Gastroesophageal sphincter (tissue), 4 donors: ENCODE measurements around the gene SLC10A6. TPM values are rescaled to one million over a fixed set of nuclear protein-coding genes. Genes with fewer than 3 reads are reported as not detected.

Experiments used
- ATAC-seq: fragments of 150-250 bp; one replicate; pipeline ENCODE4 v1.9.1; 2016; ENCODE audit warnings: mild to moderate bottlenecking, moderate library complexity
- H3K27ac ChIP-seq, 4 donors: fragments of 200-600 bp; sonication (generic) in 3 of 4; 1 replicate in 3 of 4; 2 replicates in 1 of 4; pipeline ENCODE4 v1.5.1; 2016 to 2019
- H3K27me3 ChIP-seq: fragments of 200-600 bp; sonication (generic); one replicate; pipeline ENCODE4 v1.5.1; 2019
- H3K36me3 ChIP-seq, 2 donors: fragments of 200-600 bp; sonication (generic); one replicate each; pipeline ENCODE4 v1.5.1; 2019; ENCODE audit warnings: control low read depth in 1 of 2
- H3K4me1 ChIP-seq, 3 donors: fragments of 200-600 bp; sonication (generic); 1 replicate in 2 of 3; 2 replicates in 1 of 3; pipeline ENCODE4 v1.5.1; 2016 to 2019; ENCODE audit warnings: control low read depth in 2 of 3
- H3K4me3 ChIP-seq, 2 donors: fragments of 200-600 bp; sonication (generic); one replicate each; pipeline ENCODE4 v1.5.1; 2019; ENCODE audit warnings: mild to moderate bottlenecking in 1 of 2, moderate library complexity in 1 of 2
- H3K9me3 ChIP-seq, 3 donors: fragments of 200-600 bp; sonication (generic); one replicate each; pipeline ENCODE4 v1.5.1; 2017 to 2019; ENCODE audit warnings: control low read depth in 2 of 3
- CTCF ChIP-seq, 4 experiments: fragments of 200-600 bp in 2 of 4; fragments of 450-650 bp in 2 of 4; sonication (generic) in 1 of 4; IDR thresholded peaks; one replicate each; pipeline ENCODE4 v1.5.1; 2017 to 2019; ENCODE audit warnings: antibody characterized with exemption in 4 of 4, mild to moderate bottlenecking in 2 of 4, moderate library complexity in 2 of 4
- EP300 ChIP-seq: sonication (generic); formaldehyde crosslinking; IDR thresholded peaks from one replicate; pipeline ENCODE4 v1.6.1; 2017; ENCODE audit warnings: antibody characterized with exemption, mild to moderate bottlenecking
- POLR2A ChIP-seq, 2 donors: fragments of 450-650 bp; IDR thresholded peaks; one replicate each; pipeline ENCODE4 v1.6.1; 2017; ENCODE audit warnings: antibody characterized with exemption in 2 of 2, mild to moderate bottlenecking in 2 of 2, moderate library complexity in 1 of 2
- POLR2AphosphoS5 ChIP-seq: sonication (generic); formaldehyde crosslinking; IDR thresholded peaks from one replicate; pipeline ENCODE4 v1.6.1; 2017; ENCODE audit warnings: antibody characterized with exemption
- WGBS, 2 donors: methylation state at CpG; one replicate each; pipeline ENCODE4 v1.1.5; 2018; ENCODE audit warnings: low coverage in 1 of 2; 5-methylcytosine and 5-hydroxymethylcytosine counted together
- total RNA-seq, 4 donors: library from RNA; depleted of rRNA; stranded (reverse); fragments of >200 nt; gene quantifications; one replicate each; pipeline ENCODE4 v1.1.0, GENCODE V29; 2016

The SLC10A6 gene
- total RNA-seq, 4 donors from 2014 or later = 0.35 to 3.3 (median 2.0) TPM

GRCh38 chr4:86847571-86847970 is 1.6 kb downstream of the SLC10A6 start:
- Histone ChIP-seq H3K9me3 (no peaks in the 10 kb centered on the region), H3K36me3 (no peaks in the 10 kb centered on the region), H3K27ac (peak overlapping the region in 2 of 4 donors; percentile 53 to 55), H3K4me1 (no peaks in the 10 kb centered on the region), H3K4me3 (peak overlapping the region in 1 of 2 donors; percentile 37), H3K27me3 (no peaks in the 10 kb centered on the region)
- no peak for TF ChIP-seq EP300
- no peak for TF ChIP-seq POLR2A (IDR thresholded peaks at IDR 0.05)
- no peak for TF ChIP-seq CTCF (IDR thresholded peaks at IDR 0.05)
- TF ChIP-seq POLR2AphosphoS5 = no peak
- 73 to 87% methylated on average over 4 of the region's 4 CpGs for WGBS, 2 donors
- ATAC-seq = no peak

DNA sequence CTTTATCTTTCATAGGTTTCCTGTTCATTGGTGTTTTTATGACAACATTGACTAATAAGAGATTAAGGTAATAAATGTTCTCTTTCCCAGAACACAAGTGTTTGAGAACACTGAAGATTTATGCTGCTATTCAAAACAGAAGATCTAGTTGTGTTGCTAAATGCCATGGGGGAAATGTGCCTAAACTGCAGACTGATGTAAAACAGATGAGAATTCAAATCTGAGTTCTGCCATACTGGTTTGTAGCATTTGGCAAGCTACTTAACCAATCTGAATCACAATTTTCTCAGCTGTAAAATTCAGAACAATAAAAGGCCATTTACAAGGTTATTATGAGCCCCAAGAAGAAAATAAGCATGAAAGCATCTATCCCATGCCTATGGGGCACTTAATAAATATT is 2.3 kb downstream of the SLC10A6 start:
- Histone ChIP-seq H3K9me3 (no peaks in the 10 kb centered on the region), H3K36me3 (no peaks in the 10 kb centered on the region), H3K27ac (no peak overlapping the region), H3K27me3 (no peaks in the 10 kb centered on the region), H3K4me3 (peak overlapping the region in 1 of 2 donors; percentile 37), H3K4me1 (no peaks in the 10 kb centered on the region)
- ATAC-seq = no peak
- TF ChIP-seq POLR2A (IDR thresholded peaks at IDR 0.05) = no peak
- no peak for TF ChIP-seq CTCF (IDR thresholded peaks at IDR 0.05)
- TF ChIP-seq EP300 = no peak
- TF ChIP-seq POLR2AphosphoS5 = no peak

DNA sequence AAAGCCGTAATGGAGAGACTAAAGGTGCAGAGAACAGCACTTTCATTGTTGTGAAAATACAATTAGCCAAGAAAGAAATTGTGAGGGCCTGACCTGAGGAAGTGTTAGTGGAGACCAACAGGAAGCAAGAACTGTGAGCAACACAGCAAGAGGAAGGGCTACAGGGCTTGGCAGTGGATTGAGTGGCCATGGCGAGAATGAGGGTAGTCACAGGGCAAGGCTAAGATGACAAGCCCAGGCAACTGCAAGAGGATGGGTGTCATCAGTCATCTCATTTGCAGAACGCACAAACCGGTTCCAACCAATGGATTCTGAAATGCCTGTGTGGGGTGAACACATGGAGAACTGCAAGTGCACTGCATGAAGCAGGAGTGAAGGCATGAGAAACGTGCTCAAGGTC is 3.6 kb downstream of the SLC10A6 start:
- no peak for ATAC-seq
- no peaks in the 10 kb centered on the region for H3K9me3 ChIP-seq
- no peak overlapping the region for H3K4me3 ChIP-seq
- no peaks in the 10 kb centered on the region for H3K27me3 ChIP-seq
- no peak overlapping the region for H3K27ac ChIP-seq
- H3K4me1 ChIP-seq = no peaks in the 10 kb centered on the region
- 79 to 91% methylated on average over 4 to 5 of the region's 5 CpGs for WGBS, 2 donors
- no peaks in the 10 kb centered on the region for H3K36me3 ChIP-seq
- TF ChIP-seq POLR2A (IDR thresholded peaks at IDR 0.05) (no peak), EP300 (no peak)

- H3K36me3 ChIP-seq = no peaks in the 10 kb centered on the region
- H3K4me1 ChIP-seq = peaks cover 0 to 12% (median 2%) of the 10 kb centered on the region in 3 donors
- no peaks in the 10 kb centered on the region for H3K9me3 ChIP-seq
- H3K27me3 ChIP-seq = no peaks in the 10 kb centered on the region
- ATAC-seq = no peak
- TF ChIP-seq POLR2AphosphoS5 = no peak
- TF ChIP-seq POLR2A (IDR thresholded peaks at IDR 0.05) = no peak
- no peak for TF ChIP-seq CTCF (IDR thresholded peaks at IDR 0.05)
- no peak for TF ChIP-seq EP300
- H3K4me3 ChIP-seq = no peak overlapping the region
- H3K27ac ChIP-seq = no peak overlapping the region
- WGBS, 2 donors = 53 to 83% methylated on average over 1 of the region's 1 CpG
Observed at GRCh38 chr4:86841309-86841708, 7.9 kb downstream of the SLC10A6 start.

- H3K36me3 ChIP-seq = no peaks in the 10 kb centered on the region
- 75 to 86% methylated on average over 1 of the region's 1 CpG for WGBS, 2 donors
- no peaks in the 10 kb centered on the region for H3K27me3 ChIP-seq
- no peak overlapping the region for H3K4me3 ChIP-seq
- H3K4me1 ChIP-seq = peaks cover 0 to 12% (median 2%) of the 10 kb centered on the region in 3 donors
- no peak for ATAC-seq
- TF ChIP-seq EP300 = no peak
- no peak for TF ChIP-seq CTCF (IDR thresholded peaks at IDR 0.05)
- TF ChIP-seq POLR2A (IDR thresholded peaks at IDR 0.05) = no peak
- no peak for TF ChIP-seq POLR2AphosphoS5
- no peaks in the 10 kb centered on the region for H3K9me3 ChIP-seq
- H3K27ac ChIP-seq = no peak overlapping the region
Observed at GRCh38 chr4:86840858-86841257, 8.3 kb downstream of the SLC10A6 start.
